DOHH2 (cell line): ENCODE measurements around the gene RASGRF1.
"Not testable (repeated sequence)": the region's sequence is repeated elsewhere in the genome, so short reads cannot be mapped to it uniquely, and the experiment has no call there.

ENCODE experiments used
- H3F3A ChIP-seq: fragments of 200-600 bp; sonication (generic), shearing (Covaris generic); 2 replicates; pipeline ENCODE4 v1.6.0; 2016; ENCODE audit warnings: antibody characterized with exemption, mild to moderate bottlenecking; ENCODE audit not compliant: control insufficient read depth, insufficient read depth
- H3K27ac ChIP-seq: fragments of 200-600 bp; sonication (generic); 2 replicates; pipeline ENCODE4 v1.5.1; 2014; ENCODE audit warnings: low read depth, mild to moderate bottlenecking, low read length, moderate library complexity
- H3K27me3 ChIP-seq: fragments of 200-600 bp; sonication (generic); 2 replicates; pipeline ENCODE4 v1.6.1; 2014; ENCODE audit warnings: mild to moderate bottlenecking, low read length, mixed read lengths; ENCODE audit not compliant: control insufficient read depth
- H3K36me3 ChIP-seq: fragments of 200-600 bp; sonication (generic); 2 replicates; pipeline ENCODE4 v1.6.1; 2014; ENCODE audit warnings: mild to moderate bottlenecking, low read length, moderate library complexity, mixed read lengths; ENCODE audit not compliant: control insufficient read depth
- H3K4me1 ChIP-seq: fragments of 200-600 bp; sonication (generic); 2 replicates; pipeline ENCODE4 v1.6.1; 2014; ENCODE audit warnings: mild to moderate bottlenecking, low read length, mixed read lengths; ENCODE audit not compliant: control insufficient read depth
- H3K4me2 ChIP-seq: fragments of 200-600 bp; sonication (generic); 2 replicates; pipeline ENCODE4 v1.6.0; 2014; ENCODE audit warnings: mild to moderate bottlenecking, low read length, moderate library complexity
- H3K4me3 ChIP-seq: fragments of 200-600 bp; sonication (generic); 2 replicates; pipeline ENCODE4 v1.5.1; 2014; ENCODE audit warnings: mild to moderate bottlenecking, low read length, mixed read lengths
- H3K79me2 ChIP-seq: fragments of 200-600 bp; sonication (generic); 2 replicates; pipeline ENCODE4 v1.6.1; 2014; ENCODE audit warnings: mild to moderate bottlenecking, low read length, mixed read lengths; ENCODE audit not compliant: control insufficient read depth
- H3K9me2 ChIP-seq: fragments of 200-600 bp; sonication (generic); replicated peaks from 2 replicates; pipeline ENCODE4 v1.6.1; 2014; ENCODE audit warnings: mild to moderate bottlenecking, low read length, mixed read lengths; ENCODE audit not compliant: control insufficient read depth
- H3K9me3 ChIP-seq: fragments of 200-600 bp; sonication (generic); 2 replicates; pipeline ENCODE4 v1.6.1; 2014; ENCODE audit warnings: antibody characterized with exemption, low read length, mixed read lengths; ENCODE audit not compliant: control insufficient read depth, insufficient read depth
- H4K20me1 ChIP-seq: fragments of 200-600 bp; sonication (generic); 2 replicates; pipeline ENCODE4 v1.6.0; 2014; ENCODE audit warnings: low read depth, mild to moderate bottlenecking, antibody characterized with exemption, low read length, moderate library complexity; ENCODE audit not compliant: control insufficient read depth, insufficient read depth
- CTCF ChIP-seq: fragments of 200-600 bp; sonication (generic); IDR thresholded peaks from one replicate; pipeline ENCODE4 v1.5.1; 2014; ENCODE audit warnings: antibody characterized with exemption, mild to moderate bottlenecking, low read depth, low read length; ENCODE audit not compliant: poor library complexity, severe bottlenecking
- EZH2phosphoT487 ChIP-seq: fragments of 200-600 bp; sonication (generic); IDR thresholded peaks from 2 replicates; pipeline ENCODE4 v1.6.1; 2017; ENCODE audit warnings: borderline replicate concordance, mild to moderate bottlenecking, antibody characterized with exemption, low read length, moderate library complexity, mixed read lengths

The RASGRF1 gene

DNA sequence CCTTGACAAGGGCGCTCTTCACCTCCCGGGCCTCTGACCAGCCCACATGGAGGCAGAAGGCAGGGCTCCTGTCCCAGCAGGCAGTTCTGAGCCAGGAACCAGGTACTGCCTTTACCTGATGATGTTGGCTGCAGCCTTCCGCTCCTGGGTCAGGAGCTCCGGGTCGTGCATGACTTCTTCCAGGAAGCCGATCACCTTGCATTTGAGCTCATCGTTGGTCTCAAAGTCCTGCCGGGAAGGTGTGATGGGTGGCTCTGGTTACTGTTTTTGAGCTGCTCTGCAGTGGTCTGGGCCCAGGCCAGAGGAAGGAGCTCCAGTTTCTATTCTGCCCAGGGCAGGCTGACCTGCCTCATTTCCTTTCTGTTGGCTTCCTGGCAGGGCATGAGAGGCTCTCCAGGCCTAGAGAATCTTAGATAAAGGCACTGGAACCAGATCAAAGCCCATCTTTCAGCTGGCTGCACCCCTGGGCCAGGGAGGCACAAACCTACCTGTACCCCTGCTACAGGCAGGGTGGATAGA lies 92.5 kb downstream of the RASGRF1 start:
- Histone ChIP-seq H3K36me3 (no peaks in the 10 kb centered on the region), H3K79me2 (no peaks in the 10 kb centered on the region), H3K9me3 (no peaks in the 10 kb centered on the region), H4K20me1 (no peaks in the 10 kb centered on the region), H3K27me3 (no peaks in the 10 kb centered on the region), H3K4me3 (no peak overlapping the region), H3K4me2 (no peak overlapping the region), H3K27ac (no peak overlapping the region), H3K4me1 (no peaks in the 10 kb centered on the region), H3F3A (no peaks in the 10 kb centered on the region), H3K9me2 (no peaks in the 10 kb centered on the region)
- no peak for TF ChIP-seq CTCF

DNA sequence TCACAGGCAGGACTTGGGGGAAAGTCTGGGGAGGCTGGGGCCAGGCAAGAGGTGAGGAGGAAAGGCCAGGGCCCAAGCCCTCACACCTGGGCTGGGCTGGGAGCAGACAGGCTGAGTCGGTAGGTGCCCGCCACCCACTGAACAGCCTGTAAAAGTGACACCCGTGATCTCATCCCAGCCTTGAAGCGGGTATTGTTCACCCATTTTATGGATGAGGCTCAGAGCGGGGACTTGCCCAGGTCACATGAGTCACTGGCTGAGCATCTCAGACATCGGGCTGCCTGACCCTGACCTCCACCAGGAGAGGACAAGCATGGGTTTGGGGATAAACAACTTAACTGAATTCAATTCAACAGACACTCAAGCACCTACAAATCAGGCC lies 93.7 kb downstream of the RASGRF1 start:
- Histone ChIP-seq H3K27me3 (no peaks in the 10 kb centered on the region), H3K4me3 (no peak overlapping the region), H3K9me3 (no peaks in the 10 kb centered on the region), H3K4me2 (no peak overlapping the region), H3K4me1 (no peaks in the 10 kb centered on the region), H4K20me1 (no peaks in the 10 kb centered on the region), H3K79me2 (no peaks in the 10 kb centered on the region), H3K27ac (no peak overlapping the region), H3K9me2 (no peaks in the 10 kb centered on the region), H3K36me3 (no peaks in the 10 kb centered on the region), H3F3A (no peaks in the 10 kb centered on the region)
- TF ChIP-seq EZH2phosphoT487 = no peak
- no peak for TF ChIP-seq CTCF

- Histone ChIP-seq H3K4me1 (no peaks in the 10 kb centered on the region), H3F3A (no peaks in the 10 kb centered on the region), H3K27me3 (no peaks in the 10 kb centered on the region), H3K36me3 (no peaks in the 10 kb centered on the region), H3K4me3 (no peak overlapping the region), H3K79me2 (no peaks in the 10 kb centered on the region), H3K27ac (no peak overlapping the region), H3K9me3 (no peaks in the 10 kb centered on the region), H4K20me1 (no peaks in the 10 kb centered on the region), H3K9me2 (no peaks in the 10 kb centered on the region), H3K4me2 (no peak overlapping the region)
- no peak for TF ChIP-seq EZH2phosphoT487
- TF ChIP-seq CTCF = no peak
Observed at GRCh38 chr15:78995921-78996893, 94.4 kb downstream of the RASGRF1 start.

DNA sequence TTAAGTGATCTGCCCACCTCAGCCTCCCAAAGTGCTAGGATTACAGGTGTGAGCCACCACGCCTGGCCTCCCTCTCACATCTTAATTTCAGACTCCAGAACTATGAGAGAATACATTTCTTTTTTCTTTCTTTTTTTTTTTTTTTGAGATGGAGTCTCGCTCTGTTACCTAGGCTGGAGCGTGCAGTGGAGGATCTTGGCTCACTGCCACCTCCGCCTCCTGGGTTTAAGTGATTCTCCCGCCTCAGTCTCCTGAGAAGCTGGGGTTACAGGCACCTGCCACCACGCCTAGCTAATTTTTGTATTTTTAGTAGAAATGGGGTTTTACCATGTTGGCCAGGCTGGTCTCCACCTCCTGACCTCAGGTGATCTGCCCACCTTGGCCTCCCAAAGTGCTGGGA lies 95.4 kb downstream of the RASGRF1 start:
- not testable (repeated sequence) for H3K4me2 ChIP-seq, H3K27me3 ChIP-seq, H3K27ac ChIP-seq

More for the DNA sequence above, 95.4 kb downstream of the RASGRF1 start:
- not testable (repeated sequence) for H3K4me1 ChIP-seq, H3K4me3 ChIP-seq, H3K9me3 ChIP-seq, H3F3A ChIP-seq, H4K20me1 ChIP-seq, H3K36me3 ChIP-seq, H3K9me2 ChIP-seq, H3K79me2 ChIP-seq
